ENCODE measurements around the gene CRACDL.
"Not testable (repeated sequence)": the region's sequence is repeated elsewhere in the genome, so short reads cannot be mapped to it uniquely, and the experiment has no call there.

The CRACDL gene

DNA sequence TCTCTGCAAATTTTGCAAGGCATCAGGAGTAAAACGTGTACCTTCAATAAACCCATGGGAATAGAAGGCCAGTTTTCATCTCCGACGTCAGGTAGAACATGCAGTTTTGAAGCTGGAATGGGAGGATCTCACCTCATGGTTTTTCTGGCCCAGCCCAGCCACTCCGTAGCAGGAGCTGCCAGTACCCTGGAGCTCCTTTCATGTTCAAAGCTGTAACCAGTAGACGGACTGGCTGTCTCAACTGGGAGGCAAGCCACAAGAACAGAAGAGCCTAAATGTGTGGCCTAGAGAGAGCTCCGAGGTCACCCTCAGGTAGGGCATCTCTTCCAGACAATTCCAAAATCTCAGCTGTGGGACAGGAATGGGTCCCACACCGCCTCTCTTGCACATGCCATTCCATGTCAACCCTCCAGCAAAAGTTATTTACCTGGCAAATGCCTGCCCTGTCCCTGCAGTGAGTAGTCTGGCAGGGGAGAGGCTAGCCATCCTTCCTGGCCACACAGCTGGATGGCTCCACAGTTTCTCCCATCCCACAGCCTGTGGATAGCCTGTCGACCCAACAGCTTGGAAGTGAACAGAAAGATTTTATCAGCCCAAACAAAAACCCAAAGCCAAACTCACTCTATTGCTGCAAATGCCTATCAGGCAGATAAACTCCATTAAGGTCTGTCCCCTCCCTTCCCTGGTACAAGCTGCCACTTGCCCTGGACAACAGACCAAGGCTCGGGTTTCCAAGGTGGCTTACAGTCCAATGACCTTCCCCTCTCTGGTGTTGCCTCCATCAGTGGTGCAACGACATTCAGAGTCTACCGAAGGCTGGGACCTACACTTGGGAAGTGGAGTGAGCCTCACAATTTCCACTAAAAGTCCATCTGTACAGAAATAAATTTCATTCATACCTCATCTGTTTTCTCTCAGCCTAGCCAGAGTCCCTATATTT, 27.8 kb downstream of the CRACDL start:
- DNase-seq (ENCODE audit: low read depth), result no peak

DNA sequence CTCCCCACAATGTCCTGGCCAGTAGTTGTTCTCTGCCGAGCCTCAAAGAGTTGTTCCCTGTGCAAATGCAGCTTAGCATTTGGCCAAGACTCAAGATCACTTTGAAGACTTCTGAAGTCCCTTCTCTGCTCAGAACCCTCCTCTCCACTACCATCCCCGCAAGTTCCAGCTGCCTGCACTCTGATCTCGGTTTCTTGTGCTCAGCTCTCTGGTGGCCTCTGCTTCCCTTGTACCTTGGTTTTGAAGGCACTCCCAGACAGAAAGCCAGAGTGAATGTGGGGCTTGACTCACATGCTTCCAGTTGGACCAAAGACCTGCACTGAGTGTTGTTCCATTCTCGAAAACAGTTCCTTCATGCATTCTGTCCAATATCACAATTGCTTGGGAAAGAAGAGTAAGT, 28.6 kb downstream of the CRACDL start:
- no peak for DNase-seq (ENCODE audit: low read depth)

- no peak for DNase-seq (ENCODE audit: low read depth)
Observed at GRCh38 chr2:98903767-98904485, 32.1 kb downstream of the CRACDL start.

- DNase-seq (ENCODE audit: low read depth), result no peak
Observed at GRCh38 chr2:98903064-98903355, 33.0 kb downstream of the CRACDL start.

DNA sequence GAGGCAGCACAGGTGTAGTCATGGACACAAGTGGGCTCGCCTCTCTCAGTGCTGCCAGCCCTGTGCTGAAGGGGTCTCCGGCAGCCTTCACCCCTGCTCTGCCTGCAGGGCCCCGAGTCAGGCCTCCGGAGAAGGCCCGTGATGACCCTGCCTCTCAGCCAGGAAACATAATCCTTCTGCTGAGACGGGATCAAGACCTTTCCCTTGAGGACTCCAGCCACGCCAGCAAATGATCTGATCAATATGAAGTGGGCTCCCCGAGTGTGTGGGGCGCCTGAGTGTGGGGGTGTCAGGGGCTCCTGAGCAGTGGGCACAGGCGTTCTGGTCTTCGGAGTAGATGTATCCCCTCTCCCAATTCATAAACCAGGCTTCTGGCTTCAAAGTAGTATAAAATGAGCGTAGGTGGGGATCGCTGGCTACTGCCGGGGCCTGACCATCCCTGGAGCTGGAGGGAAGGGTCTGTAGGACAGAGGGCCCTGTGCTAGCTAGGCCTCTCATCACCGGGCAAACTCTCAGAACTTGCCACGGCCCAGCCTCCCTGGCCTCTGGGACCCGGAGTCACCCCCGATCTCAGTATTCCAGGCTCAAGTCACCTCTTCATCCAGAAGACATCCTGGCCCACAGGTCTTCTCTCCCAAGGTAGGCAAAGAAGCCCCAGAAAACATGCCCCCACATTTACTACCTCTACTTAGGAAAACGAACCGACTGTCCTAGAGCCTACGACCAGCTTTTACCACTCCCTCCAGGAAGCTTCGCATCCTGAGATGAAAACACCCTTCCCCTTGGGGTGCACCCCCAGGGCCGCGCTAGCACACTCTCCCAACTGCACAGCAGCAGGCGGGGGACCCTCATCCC, 33.6 kb downstream of the CRACDL start:
- no peak for DNase-seq (ENCODE audit: low read depth)

DNA sequence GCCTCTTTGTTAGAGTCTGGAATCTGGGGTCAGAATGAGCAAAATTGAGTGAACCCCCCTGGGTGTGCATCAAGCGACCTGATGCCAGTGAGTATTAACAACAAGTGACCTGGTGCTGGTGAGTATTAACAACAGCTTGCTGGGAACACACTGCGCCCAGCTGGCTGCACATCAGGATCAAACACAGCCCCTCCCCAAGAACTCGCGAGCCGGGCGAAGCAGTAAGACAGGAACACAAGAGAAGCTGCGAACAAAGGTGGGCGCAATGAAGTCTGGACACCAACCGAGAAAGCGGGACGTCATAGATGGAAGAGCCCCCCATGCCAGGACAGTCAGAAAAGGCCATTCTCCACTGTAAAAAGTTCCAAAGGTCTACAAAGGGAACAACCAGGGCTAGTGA, 34.3 kb downstream of the CRACDL start:
- no peak for DNase-seq (ENCODE audit: low read depth)

- DNase-seq (ENCODE audit: low read depth), result no peak
Observed at GRCh38 chr2:98901291-98901690, 34.7 kb downstream of the CRACDL start.

- no peak for DNase-seq (ENCODE audit: low read depth)
Observed at GRCh38 chr2:98900721-98901120, 35.3 kb downstream of the CRACDL start.

GRCh38 chr2:98899703-98900078, 36.3 kb downstream of the CRACDL start:
- DNase-seq (ENCODE audit: low read depth), result not testable (repeated sequence)

DNA sequence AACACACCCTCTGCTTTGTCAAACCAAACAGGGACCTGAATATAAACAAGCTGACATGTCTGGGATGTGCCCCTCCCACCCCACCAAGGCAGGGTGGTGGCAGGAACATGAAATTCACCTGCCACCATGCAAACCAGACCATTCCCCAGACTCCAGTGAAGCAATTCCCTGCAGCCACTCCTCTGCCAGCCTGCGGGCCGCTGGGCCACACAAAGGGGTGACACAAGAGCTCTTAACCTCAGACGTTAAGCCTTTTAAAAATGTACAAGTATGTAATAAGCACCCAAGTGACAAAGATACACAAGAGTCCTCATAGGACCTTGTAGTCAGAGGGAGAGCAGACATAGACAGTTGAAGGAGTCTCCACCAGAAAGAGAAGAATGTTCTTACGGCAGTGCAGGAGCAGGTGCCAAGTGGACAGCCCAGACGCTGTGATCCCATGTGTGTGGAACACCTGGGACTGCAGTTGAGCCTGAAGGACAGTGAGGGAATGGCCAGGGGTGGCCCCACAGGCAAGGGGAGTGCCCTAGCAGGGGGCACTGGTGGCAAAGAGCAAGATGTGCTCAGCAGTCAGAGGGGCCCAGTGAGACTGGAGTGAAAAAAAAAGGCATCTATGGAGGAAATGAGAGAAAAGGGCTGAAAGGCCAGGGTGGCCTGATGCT, 36.9 kb downstream of the CRACDL start:
- no peak for DNase-seq (ENCODE audit: low read depth)

DNA sequence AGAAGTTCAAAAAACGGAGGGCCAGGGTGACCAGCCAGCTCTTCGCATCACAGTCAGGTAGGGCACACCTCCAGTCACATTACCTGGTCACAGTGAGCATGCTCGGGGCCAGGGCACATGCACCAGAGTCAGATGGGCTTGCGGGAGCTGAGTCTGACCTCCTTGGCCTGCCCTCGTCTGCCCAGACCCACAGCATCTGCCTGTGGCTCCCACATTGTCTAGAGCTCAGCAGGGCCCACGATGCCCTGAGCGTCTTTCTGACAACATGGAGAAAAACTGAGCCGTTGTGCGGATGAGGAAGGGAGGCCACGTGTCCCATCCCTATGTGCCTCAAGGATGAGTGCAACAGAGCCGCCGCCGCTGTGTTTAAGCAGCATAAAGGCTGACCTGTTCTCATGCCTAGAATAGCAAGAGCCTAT, 37.6 kb downstream of the CRACDL start:
- DNase-seq (ENCODE audit: low read depth), result no peak

- no peak for DNase-seq (ENCODE audit: low read depth)
Observed at GRCh38 chr2:98897746-98898145, 38.3 kb downstream of the CRACDL start.

- no peak for DNase-seq (ENCODE audit: low read depth)
Observed at GRCh38 chr2:98896944-98897343, 39.1 kb downstream of the CRACDL start.

GRCh38 chr2:98896416-98896815, 39.6 kb downstream of the CRACDL start:
- no peak for DNase-seq (ENCODE audit: low read depth)

DNA sequence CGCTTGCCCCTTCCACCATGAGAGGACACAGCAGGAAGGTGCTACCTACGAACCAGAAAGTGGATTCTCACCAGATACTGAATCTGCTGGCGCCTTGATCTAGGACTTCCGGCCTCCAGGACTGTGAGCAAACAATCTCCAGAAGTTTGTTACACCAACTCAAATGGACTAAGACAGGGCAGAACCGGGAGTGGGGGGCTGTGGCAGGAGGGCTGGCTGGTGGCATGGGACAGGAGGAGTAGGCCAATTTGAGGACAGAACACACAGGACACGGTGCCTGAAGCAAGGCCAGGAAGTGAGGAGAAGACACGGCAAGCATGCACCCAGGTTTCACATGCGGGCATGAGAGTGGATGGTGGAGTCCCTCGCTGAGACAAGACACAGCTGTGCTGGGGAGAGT, 40.1 kb downstream of the CRACDL start:
- no peak for DNase-seq (ENCODE audit: low read depth)

- no peak for DNase-seq (ENCODE audit: low read depth)
Observed at GRCh38 chr2:98895221-98895620, 40.8 kb downstream of the CRACDL start.

DNA sequence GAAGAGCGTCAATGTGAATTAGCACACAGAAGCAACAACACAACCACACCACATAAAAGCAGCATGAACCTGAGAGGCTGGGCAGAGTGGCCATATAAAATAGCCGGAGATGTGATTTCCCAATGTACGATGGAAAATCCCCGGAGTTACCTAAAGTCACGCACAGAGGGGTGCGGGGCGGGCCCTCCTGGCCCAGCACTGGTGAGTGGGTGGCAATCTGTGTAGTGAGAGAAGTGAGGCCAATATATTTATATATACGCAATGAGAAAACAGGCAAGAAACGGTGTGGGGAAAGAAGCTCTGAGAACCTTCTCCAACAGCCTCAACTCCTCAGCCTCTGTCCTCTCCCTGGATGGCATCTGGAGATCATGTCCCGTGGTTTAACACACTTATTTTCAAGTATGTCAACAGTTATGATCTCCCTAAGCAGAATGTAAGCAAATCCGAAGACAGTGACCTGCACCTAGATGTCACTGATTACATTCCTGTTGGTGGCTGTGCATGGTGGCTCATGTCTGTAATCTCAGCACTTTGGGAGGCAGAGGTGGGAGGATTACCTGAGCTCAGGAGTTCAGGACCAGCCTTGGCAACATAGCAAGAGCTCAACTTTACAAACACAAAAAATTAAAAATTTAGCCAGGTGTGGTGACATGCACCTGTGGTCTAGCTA, 41.6 kb downstream of the CRACDL start:
- no peak for DNase-seq (ENCODE audit: low read depth)

DNA sequence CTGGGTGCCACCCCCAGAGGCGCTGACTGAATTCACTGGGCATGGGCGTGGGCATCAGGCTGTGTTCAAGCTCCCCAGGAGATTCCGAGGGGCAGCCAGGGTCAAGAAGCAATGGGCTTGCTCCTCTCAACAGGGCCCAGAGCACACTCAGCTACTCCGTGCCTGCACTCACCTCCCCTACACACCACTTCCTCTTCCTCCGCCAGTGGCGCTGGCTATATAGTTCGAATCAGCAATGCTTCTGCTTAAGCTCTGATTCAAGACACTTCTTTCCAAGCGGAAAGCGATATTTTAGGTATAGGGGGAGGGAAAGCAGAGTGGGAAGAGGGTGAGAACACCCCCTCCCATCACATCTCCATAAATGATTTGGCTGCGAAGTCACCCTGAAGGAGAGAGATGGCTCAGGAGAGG, 42.1 kb downstream of the CRACDL start:
- DNase-seq (ENCODE audit: low read depth), result no peak

DNA sequence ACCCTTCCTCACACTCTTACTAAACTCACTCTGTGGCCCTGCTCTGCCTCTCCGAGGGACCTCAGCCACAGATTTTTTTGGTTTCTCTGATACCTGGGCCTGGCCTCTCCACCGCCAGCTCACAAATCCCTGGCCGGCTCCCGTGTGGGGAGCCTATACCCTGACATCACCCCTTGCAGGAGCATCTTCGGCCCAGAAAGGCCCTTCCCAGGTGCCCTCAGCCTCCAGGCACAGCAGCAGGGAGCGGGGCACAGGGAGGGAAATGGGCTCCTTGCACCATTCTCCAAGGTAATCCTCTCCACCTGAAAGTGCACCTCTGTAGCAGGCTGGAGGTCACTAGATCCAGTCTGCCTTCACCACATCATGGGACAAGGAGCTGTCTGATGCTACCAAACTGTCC, 43.2 kb downstream of the CRACDL start:
- no peak for DNase-seq (ENCODE audit: low read depth)

DNA sequence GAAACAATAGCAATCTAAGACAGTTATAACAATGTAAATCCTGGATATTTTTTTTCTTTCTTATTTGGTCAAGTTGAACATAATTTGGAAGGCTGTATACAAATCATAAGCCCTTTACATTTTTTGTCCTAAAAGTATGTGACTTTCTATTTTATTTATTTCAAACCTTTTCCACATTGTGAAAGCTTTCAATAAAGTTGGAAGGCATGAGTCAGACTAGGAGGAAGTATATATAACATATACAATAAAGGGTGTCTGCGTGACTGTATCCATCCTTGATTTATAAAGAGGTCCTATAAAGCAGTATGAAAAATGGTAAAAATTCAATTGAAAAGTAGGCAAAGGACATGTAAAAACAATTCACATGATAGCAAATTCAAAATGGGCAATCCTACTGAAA, 44.4 kb downstream of the CRACDL start:
- DNase-seq (ENCODE audit: low read depth), result no peak

DNA sequence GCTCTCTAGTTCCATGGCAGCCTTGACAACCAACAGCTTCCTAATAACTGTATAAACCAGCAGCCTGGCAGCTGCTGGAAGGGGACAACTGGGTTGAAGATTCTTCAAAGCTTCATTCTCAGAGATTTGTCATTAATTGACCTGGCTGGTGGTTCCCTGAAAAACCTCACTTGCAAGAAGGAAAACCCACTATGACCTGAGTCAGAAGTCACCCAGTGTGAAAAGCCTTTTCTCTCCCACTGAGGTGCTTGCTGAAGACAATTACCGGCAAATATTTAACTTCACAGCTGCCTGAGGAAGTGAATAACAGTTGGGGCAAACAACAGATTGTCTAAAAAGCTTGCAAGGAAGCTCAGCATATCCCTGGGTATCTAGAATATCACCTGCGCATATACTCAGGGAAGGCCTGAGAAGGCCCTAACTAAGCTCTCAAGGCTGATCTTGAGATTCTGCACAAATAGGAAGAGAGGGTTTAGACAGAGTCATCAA, 49.9 kb downstream of the CRACDL start:
- no peak for DNase-seq (ENCODE audit: low read depth)

Data from HS-5 (cell line).